Right renal pelvis (tissue), 4 donors: ENCODE data around the gene DIAPH3. TPM values are rescaled to one million over a fixed set of nuclear protein-coding genes. Genes with fewer than 3 reads are reported as not detected.
"Not testable (repeated sequence)": the region's sequence is repeated elsewhere in the genome, so short reads cannot be mapped to it uniquely, and the experiment has no call there.

ENCODE experiments used
- DNase-seq, 4 donors: peaks; one replicate each; pipeline ENCODE4 v3.0.0-alpha.2; 2013; ENCODE audit warnings: low read depth in 4 of 4, low spot score in 3 of 4, missing footprints in 1 of 4
- polyA plus RNA-seq, 4 donors: library from polyadenylated mRNA; unstranded; fragments of 120-200 nt; gene quantifications; one replicate each; pipeline ENCODE4 v1.2.1, GENCODE V29; 2013; ENCODE audit not compliant: insufficient read length in 4 of 4

The DIAPH3 gene
- polyA plus RNA-seq, 4 donors, result 11.9 to 14.5 (median 12.7) TPM

DNA sequence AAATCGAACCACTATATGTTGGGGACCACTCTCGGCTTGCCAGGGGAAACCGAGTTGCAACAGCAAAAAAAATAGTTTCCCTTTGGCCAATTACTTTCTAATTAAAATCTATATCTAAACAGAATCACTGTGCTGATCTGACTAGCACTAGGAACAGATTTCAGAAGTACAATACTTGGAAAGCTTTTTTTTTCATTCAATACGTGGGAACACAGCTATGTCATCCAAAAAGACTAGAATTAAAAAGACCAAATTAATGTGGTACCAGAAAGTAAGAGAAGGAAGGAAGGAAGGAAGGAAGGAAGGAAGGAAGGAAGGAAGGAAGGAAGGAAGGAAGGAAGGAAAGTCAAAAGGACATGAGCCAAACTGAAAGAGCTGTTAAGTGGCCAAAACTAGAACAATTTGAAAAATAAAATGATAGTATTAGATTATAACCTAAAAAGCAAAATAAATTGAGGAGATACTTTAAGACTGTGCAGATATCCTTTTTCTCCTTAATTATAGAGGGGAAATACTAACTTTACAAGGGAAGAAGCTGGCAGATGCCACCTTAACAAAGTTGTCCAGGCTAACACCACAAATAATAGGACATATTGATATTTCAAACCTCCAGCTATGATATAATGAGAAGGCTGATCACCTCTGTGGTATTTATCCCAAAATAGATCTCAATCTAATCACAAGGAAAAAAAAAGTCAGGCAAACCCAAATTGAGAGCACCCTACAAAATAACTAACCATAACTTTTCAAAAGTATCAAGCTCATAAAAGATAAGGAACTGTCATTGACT lies 63.9 kb downstream of the DIAPH3 start:
- no peak for DNase-seq

DNA sequence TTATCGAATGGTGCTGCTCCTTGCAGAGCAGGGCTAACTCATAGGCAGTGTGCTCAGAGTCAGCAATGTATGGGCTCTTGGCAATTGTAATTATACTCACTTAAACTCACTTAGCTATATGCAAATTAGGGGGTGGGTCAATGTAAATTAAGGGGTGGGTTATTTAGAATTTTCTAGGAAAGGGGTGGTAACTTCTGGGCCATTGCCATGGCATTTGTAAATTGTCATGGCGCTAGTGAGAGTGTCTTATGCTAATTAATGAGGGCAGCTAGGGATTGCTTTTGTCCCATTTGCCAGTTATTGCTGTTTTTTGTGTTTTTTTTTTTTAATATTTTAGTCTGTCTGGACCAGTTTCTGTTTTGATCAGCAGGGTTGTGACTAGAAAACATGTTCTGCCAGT lies 68.4 kb downstream of the DIAPH3 start:
- no peak for DNase-seq

DNA sequence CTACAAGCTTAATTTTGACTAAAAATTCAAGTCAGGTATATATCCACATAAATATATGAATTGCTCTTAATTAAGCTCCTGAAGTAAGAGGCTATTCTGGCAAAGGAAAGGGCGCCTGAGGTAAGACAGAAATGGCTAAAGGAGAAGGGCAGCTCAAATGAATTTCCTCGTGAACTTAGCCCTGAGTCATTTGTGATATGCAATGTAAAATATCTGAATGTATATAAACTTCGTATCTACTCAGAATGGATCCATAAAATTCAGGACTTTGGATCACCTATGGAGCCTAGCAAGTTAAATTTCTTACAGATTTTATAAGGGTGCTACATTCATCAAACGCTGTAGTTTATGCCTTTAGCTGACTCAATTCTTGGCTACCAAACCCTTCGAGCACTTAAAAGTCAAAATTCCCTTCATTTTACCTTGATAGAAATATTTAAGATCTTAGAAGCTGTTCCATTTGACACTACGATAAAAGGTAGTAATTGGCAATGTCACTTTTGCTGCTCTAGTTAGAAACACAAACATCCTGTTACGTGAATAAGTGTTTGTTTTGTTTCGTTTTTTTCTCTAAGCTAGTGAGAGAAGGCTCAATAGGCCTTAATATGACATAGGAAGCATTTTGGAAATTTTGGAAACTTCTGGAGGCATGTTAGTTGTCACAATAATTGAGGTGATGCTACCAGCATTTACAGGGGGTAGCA lies 69.2 kb downstream of the DIAPH3 start:
- no peak for DNase-seq

DNA sequence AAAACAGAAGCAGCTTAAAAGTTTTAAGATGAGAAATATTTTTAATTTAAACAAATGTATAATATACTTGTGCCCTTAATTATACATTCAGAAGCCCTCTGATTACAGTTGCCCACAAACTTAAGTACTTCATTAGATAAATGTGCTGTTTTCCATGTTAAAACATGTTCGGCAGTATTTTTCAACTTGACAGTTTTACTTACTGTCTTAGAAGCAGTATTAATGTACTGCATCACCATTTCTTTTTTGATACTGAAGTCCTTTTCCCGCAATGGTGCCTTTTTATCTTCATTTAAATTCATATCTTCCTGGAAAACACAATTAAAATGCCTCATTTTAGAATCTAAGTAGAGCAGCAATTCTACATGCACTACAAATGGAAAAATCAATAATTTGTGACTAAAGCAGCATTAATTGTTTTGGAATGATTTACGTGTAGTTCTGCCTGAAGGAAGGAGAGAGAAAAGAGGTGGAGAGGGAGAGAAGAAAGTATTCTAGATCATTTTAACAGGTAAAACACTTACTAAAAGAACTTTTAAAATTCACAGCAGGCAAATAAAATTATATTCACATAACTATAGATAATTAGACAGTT lies 70.2 kb downstream of the DIAPH3 start:
- DNase-seq, result no peak

DNA sequence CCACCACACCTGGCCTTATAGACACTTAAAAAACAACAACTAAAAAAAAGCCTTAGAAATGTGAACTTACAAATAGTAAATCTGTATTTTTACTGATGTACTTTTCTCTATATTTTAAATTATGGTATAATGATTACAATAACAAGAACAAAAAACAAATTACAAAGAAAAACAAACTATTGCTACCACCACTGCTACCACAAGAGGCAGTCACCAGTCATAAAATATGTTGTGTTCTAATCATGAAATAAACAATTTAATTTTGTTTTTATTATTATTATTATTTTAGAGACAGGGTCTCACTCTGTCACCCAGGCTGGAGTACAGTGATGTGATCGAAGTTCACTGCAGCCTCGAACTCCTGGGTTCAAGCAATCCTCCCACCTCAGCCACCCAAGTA lies 72.2 kb downstream of the DIAPH3 start:
- no peak for DNase-seq

DNA sequence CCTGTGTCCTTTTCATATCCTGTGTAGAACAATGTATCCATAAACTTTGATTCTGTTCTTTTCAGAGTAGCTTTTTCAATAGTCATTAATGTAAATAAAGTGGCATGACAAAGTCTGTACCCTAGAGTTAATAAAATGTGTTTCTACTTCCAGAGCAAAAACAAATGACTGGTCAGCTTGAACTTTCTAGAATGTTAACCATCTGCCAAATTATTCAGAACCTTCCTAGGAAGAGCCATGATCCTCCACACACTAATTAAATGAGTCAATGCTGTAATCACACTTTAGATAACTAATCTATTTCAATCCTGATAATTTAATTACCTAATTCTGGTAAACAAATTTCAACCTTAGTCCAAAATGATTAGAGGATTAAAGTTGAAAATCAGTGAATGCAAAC lies 73.2 kb downstream of the DIAPH3 start:
- no peak for DNase-seq

DNA sequence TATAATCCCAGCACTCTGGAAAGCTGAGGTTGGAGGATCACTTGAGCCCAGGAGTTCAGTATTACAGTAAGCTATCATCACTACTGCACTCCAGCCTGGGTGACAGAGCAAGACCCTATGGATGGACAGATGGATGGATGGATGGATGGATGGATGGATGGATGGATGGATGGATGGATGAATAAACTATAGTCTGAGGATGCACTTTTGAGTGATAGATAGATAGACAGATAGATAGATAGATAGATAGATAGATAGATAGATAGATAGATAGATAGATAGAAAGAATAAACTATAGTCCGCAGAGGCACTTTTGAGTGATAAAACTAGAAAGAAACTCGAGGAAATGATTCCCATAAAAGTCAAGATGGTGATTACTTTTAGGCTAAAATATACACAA lies 79.9 kb downstream of the DIAPH3 start:
- not testable (repeated sequence) for DNase-seq

DNA sequence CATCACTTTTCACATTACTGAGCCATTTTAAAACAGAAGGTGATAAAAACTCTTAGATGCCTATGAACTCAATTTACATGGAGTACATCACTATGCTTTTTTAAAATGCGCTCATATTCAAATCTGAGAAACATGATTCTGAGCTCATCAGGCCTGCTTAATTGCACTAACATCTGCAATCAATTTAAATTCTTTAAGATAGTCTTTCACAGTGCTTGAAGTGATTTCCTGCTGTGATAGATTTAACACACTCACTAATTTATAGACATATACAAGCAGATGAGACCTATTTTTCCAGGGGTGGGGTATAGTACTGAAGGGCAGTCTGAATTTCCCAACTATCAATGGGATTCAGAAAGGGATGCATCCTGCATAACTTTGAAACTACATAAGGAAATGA lies 82.9 kb downstream of the DIAPH3 start:
- no peak for DNase-seq

DNA sequence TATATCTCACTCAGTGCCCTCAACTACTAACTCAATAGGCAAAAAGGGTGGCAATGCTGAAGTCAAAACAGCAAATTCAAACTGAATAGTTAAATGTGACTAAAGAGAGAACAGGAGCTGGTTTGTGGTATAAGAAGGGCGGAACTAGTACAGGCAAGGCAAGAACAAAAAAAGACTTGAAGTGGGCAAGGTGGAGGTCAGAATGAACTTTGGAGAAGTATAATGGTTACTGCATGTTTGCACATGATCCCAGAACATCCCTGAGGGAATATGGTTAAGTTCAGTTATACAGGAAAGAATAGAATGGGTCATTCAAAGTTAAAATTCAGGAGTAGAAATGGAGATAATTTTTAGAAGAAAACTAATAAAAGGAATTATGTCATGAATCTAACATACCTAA lies 85.5 kb downstream of the DIAPH3 start:
- DNase-seq, result no peak

DNA sequence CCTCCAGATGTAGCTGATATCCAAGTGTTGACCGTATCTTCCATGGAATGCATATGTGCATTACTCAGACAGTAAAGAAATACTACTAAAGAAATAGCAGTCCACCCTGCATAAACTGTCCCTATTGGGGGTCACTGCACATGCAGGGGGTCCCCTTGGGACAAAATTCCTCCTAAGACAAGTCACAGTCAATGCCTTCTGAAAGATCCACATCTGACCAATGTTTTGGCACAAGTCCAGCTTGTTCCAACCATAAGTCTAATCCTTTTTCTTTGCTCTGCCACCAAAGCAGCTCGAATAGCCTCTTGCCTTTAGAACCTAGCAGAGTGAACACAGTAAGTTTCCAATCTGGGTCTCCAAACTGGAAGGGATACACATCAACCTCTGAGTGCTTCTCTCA lies 87.9 kb downstream of the DIAPH3 start:
- DNase-seq, result no peak

DNA sequence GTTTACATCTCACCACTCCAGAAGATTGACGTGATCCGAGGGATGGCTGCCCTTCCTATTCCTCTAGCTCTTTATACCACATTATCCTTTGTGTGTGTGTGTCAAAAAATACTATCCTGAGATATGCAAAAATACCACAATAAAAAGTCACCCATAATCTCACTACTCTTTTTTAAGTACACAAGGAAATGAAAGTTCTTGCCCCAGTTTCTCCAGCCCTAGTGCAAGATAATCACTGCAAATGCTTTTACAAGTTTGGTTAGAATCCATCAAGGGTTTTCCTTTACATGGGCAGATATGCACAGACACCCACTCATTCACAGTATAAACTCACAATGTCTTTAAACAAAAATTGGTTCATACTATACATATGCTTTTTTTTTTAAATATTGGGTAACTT lies 89.3 kb downstream of the DIAPH3 start:
- DNase-seq, result no peak

DNA sequence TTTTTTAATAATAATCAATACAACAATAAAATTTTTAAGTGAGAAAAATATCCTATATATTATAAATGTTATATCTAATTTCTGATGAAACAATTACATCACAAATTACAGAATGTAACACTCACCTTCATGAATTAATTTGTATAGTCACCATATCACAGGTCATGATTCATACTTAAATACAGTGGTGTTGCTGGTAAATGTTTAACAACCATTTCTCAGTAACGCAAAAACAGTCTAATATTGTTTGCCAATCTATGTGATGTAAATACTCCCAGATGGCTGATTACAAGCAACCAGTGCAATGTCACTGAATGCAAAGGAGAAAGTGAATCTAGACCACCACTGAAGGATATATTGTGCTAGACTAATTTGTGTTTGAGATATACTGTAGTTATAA lies 97.5 kb downstream of the DIAPH3 start:
- no peak for DNase-seq

DNA sequence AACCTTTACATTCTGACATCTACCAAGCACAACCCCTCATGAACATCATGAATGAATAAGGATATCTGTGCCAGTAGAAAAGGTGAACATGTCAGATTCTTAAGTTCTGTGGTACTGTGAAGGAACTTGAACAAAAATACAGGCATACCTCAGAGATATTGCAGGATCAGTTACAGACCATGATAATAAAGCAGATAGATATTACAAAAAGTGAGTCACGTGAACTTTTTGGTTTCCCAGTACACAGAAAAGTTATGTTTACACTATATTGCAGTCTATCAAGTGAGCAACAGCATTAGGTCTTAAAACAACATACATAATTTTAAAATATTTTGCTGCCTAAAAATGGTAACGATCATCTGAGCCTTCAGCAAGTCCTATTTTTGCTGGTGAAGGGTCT lies 101.2 kb downstream of the DIAPH3 start:
- no peak for DNase-seq

DNA sequence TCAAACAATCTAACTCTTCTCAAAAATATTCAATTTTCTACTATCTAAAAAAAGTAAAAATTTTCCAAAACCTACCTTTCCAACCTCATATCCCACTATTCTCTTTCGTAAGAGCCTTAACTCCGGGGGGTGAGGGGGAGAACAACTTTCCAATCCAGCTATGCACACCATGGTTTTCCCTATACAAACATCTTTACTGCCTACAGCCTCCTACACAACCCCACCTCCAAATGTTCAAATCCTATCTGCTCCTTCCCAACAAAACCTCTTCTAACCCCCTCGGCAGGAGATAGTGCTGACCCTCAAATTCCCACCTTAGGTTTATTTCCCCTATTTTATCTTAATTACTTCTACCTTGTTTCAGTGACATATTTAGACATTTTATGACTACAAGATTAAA lies 102.0 kb downstream of the DIAPH3 start:
- no peak for DNase-seq

DNA sequence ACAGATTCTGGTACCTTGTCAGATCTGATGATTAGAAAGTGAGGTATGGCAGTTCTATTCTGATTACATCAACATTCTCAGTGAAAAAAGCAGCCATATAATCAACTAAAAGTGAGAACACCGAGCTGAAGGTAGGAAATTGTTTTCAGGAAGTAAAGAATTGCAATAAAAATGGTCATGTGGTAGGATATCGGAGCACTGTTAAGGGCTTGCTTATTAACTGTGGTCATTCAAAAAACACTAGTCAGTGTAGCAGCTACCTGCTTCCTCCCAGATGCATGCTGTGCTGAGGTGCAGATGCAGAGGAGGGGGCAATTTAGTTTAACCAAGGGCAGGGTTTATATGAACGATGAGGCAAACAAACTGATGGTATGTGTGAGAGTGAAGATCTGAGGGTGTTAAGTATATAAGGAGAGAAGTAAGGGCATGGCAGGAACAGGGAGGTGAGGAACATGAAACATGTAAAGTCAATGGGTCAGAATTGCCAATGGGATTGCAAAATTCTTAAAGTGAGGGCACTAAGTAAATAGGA lies 111.9 kb downstream of the DIAPH3 start:
- no peak for DNase-seq

DNA sequence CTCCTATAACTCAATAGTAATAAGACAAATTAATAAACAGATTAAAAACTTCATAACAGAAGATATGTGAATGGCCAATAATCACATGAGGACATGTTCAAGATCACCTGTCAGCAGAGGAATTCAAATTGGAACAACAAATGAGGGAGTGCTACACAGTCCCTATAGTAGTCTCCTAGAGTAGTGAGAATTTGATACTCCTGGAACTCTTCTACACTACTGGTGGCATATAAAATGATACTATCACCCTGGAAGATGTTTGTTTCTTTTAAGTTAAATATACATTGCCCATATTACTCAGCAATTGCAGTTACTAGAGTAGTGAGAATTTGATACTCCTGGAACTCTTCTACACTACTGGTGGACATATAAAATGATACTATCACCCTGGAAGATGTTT lies 115.4 kb downstream of the DIAPH3 start:
- DNase-seq, result not testable (repeated sequence)

DNA sequence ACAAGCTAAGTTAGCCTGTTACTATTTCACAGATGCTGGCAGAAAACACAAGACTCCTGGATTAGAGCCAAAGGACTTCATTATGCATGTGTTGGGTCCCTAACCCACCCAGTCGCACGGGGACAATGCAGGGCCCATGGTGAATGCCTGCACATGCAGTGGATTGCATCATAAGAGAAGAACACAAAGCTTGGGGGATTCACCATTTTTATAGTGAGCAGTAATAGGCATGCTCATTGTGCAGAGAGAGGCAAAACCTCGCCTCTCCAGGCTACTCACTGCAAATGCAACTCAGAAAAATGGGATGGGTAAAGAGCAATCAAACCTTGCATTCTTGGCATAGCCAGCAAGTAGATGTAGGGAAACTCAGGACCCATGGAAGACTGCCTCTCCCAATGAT lies 115.8 kb downstream of the DIAPH3 start:
- DNase-seq, result no peak

DNA sequence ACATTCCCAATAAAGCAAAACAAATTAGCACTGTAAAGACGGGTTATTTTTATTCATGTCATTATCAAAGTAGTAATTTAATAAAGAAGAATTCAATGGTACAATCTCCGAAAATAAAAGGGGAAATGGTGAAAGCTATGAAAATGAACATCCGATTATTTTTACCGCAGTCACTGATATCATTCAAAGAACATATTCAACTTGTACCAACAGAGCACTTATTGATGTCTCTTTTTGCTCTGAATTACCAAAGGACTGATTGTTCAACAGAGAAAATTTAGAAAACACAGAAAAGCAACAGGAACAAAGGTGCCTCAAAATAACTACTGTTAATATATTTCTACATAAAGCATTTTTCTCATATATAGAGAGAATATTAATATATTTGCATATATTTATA lies 119.4 kb downstream of the DIAPH3 start:
- no peak for DNase-seq

DNA sequence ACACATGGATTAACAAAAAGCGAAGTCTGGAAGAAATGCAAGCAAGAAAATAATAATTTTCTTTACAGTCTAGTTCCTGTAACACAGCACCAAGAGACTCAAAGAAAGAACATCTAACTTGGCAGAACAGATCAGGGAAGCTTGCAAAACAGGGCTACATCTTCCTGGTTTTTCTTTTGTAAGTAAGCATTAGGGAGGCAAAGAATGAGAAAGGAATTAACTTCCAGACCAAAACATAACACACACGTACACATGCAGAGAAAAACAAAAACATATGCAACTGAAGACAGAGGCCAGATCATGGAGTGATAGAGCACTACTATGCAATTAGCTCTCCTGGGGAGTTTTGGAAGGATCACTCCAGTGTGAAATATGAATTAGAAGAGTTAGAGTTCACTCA lies 120.5 kb downstream of the DIAPH3 start:
- no peak for DNase-seq

DNA sequence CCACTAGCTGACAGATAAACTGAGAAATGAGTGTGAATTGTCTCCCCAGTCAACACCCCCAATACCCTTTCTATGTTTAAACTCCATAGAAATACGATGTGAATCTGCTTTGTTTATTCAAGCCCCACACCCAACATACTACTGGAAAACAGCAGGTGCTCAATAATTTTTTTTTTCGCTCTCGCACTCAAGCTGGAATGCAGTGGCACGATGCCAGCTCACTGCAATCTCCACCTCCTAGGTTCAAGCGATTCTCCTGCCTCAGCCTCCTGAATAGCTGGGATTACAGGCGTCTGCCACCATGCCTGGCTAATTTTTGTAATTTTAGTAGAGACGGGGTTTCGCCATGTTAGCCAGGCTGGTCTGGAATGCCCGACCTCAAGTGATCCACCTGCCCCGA lies 123.1 kb downstream of the DIAPH3 start:
- not testable (repeated sequence) for DNase-seq

DNA sequence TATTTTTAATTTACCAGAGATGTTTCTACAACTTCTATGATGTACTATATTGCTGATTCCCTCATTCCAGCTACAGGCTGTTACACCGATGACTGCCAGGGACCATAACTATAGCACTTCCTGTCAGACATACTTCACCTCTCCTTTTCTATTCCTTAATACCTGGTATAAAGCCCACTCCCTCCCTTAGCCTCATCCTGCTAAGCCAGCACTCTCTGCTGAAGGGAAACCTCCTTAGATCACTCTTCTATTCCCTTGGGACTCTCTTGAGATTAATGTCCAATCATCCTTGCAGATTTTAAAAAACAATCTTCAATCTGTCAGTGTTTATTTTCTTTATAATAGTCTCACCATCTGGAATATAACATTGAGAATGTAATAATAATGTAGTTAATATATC lies 127.9 kb downstream of the DIAPH3 start:
- no peak for DNase-seq

DNA sequence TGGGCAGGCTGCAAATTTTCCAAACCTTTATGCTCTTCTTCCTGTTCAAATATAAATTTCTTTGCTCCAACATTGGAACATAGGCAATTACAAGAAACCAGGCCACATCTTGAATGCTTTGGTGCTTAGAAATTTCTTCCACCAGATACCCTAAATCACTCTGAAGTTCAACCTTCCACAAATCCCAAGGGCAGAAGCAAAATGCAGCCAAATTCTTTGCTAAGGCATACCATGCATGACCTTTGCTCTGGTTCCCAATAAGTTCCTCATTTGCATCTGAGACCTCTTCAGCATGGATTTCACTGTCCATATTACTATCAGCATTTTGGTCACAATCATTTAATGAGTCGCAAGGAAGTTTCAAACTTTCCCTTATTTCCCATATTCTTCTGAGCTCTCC lies 130.9 kb downstream of the DIAPH3 start:
- DNase-seq, result no peak
